Omental fat pad (tissue), 4 donors: Measurements from ENCODE around the gene MLXIP. TPM values are rescaled to one million over a fixed set of nuclear protein-coding genes. Genes with fewer than 3 reads are reported as not detected.
"Not testable (repeated sequence)": the region's sequence is repeated elsewhere in the genome, so short reads cannot be mapped to it uniquely, and the experiment has no call there.

Experiments
- ATAC-seq: fragments of 150-250 bp; one replicate; pipeline ENCODE4 v1.9.1; 2016; ENCODE audit warnings: mild to moderate bottlenecking, moderate library complexity; ENCODE audit not compliant: low FRiP score
- DNase-seq: peaks from one replicate; pipeline ENCODE4 v3.0.0-alpha.2; 2019; ENCODE audit warnings: low spot score
- CTCF ChIP-seq, 3 donors: fragments of 450-650 bp; IDR thresholded peaks; one replicate each; pipeline ENCODE4 v1.5.1; 2016 to 2017; ENCODE audit warnings: antibody characterized with exemption in 3 of 3, mild to moderate bottlenecking in 3 of 3, moderate library complexity in 2 of 3
- total RNA-seq, 4 donors: library from RNA; depleted of rRNA; stranded (reverse); fragments of >200 nt; gene quantifications; one replicate each; pipeline ENCODE4 v1.1.0, GENCODE V29; 2016

MLXIP gene
- total RNA-seq, 4 donors from 2014 or later, result 17.4 to 49.6 (median 32.6) TPM

DNA sequence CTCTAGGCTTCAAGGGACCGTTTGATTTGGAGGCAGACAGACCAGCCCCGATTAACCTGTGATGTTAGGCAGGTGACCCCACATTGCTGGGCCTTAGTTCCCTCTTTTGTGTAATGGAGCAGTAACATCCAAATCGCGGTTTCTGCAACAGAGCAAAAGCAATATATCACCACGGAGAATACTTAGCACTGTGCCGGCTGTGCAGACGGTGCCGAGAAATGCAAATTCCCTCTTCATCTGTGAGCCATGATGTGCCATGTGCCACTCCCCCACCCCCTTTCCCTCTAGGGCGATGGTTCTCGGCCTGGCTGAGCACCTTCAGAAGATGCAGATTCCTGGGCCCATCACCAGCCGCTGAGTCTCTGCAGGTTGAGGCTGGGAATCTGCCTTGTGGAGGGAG, 46.0 kb upstream of the MLXIP start:
- no peak for TF ChIP-seq CTCF (IDR thresholded peaks at IDR 0.05)
- ATAC-seq (no peak), DNase-seq (no peak)

DNA sequence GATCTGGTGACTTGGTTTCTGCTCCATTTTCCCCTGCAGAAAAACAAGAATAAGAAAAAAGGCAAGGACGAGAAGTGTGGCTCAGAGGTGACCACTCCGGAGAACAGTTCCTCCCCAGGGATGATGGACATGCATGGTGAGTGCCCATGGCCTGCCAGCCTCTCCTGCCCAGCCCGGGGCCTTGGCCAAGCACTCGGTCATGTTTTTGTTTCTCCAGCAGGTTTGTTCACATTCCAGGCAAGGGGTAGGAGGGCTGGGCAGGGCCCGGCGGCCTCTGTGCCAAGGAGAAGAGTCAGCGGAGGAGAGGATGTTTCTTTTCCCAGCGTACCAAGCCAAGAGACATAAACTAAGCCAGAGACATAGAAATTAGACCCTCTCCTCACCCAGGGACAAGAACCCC, 43.3 kb upstream of the MLXIP start:
- DNase-seq (no peak), ATAC-seq (peak; percentile 37)
- no peak for TF ChIP-seq CTCF (IDR thresholded peaks at IDR 0.05)

DNA sequence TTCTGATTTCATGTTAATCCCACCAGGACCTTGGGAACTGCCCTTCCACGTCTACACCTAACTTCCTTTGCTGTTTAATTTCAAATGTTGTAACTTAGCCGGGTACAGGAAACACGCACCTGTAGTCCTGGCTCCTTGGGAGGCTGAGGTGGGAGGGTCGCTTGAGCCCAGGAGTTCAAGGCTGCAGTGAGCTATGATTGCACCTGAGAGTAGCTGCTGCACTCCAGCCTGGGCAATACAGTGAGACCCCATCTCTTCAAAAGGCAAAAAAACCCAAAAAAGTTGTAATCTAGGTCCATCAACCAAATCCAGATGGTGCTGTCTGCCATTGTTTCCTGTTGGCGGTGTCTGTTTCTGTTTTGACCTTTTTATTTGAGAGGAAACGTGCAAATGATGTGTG, 42.4 kb upstream of the MLXIP start:
- no peak for TF ChIP-seq CTCF (IDR thresholded peaks at IDR 0.05)
- no peak for DNase-seq
- ATAC-seq, result no peak

- TF ChIP-seq CTCF (IDR thresholded peaks at IDR 0.05), result no peak
- no peak for DNase-seq
- no peak for ATAC-seq
Measured at GRCh38 chr12:122040579-122041386, 37.8 kb upstream of the MLXIP start.

- not testable (repeated sequence) for ATAC-seq, DNase-seq
Measured at GRCh38 chr12:122041458-122041857, 37.1 kb upstream of the MLXIP start.

- no peak for ATAC-seq
- no peak for DNase-seq
- no peak for TF ChIP-seq CTCF (IDR thresholded peaks at IDR 0.05)
Measured at GRCh38 chr12:122042910-122043309, 35.6 kb upstream of the MLXIP start.

DNA sequence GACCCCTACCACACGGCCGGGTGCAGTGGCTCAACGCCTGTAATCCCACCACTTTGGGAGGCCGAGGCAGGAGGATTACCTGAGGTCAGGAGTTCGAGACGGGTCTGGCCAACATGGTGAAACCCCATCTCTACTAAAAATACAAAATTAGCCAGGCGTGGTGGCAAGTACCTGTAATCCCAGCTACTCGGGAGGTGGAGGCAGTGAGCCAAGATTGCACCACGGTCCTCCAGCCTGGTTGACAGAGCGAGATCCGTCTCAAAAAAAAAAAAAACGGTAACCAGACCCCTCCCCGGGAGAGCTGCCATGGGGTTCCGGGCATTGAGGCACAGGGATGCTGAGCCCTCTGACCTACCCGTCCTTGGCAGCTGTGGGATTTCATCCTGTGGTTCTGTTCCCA, 35.1 kb upstream of the MLXIP start:
- no peak for TF ChIP-seq CTCF (IDR thresholded peaks at IDR 0.05)
- DNase-seq (no peak), ATAC-seq (no peak)
